Kidney epithelial cell (primary cell): Measurements from ENCODE around the gene P2RX3. TPM values are rescaled to one million over a fixed set of nuclear protein-coding genes. Genes with fewer than 3 reads are reported as not detected.
A peak's percentile ranks its signal among the peaks of the same experiment; 100 is the strongest.
"Not testable (repeated sequence)": the region's sequence is repeated elsewhere in the genome, so short reads cannot be mapped to it uniquely, and the experiment has no call there.

Experiments used
- DNase-seq: peaks from one replicate; pipeline ENCODE4 v3.0.0-alpha.2; 2010; ENCODE audit warnings: low read depth
- H3K27me3 ChIP-seq: 2 replicates; pipeline ENCODE4 v1.6.0; 2011; ENCODE audit warnings: low read length; ENCODE audit not compliant: control insufficient read depth, insufficient read depth
- H3K36me3 ChIP-seq: 2 replicates; pipeline ENCODE4 v1.5.1; 2011; ENCODE audit warnings: low read length; ENCODE audit not compliant: control insufficient read depth, insufficient read depth
- H3K4me3 ChIP-seq: 2 replicates; pipeline ENCODE4 v1.5.1; 2011; ENCODE audit warnings: low read depth, mild to moderate bottlenecking, control low read depth, low read length
- CTCF ChIP-seq: IDR thresholded peaks from 2 replicates; pipeline ENCODE4 v1.5.1; 2011; ENCODE audit warnings: mild to moderate bottlenecking, moderate library complexity, low read length, control low read depth, inconsistent platforms; ENCODE audit not compliant: insufficient read depth, poor library complexity, severe bottlenecking
- total RNA-seq: library from RNA; depleted of rRNA; stranded (reverse); fragments of >200 nt; gene quantifications from 2 replicates; pipeline ENCODE4 v1.2.3, GENCODE V29; 2015

P2RX3 gene
- total RNA-seq, 1 donor from 2014 or later: not detected

- DNase-seq: no peak
- no peak for TF ChIP-seq CTCF
- H3K36me3 ChIP-seq: no peaks in the 10 kb centered on the region
- H3K4me3 ChIP-seq: peak within 1 kb of the TSS; percentile 86
- peaks cover 3% of the 10 kb centered on the region for H3K27me3 ChIP-seq
Measured at GRCh38 chr11:57335343-57336110, 2.6 kb upstream of the P2RX3 start, which contains the start of gene SSRP1. Gene SSRP1, minus strand, starts transcription at chr11:57335892. Its CDS starts 771 bp downstream, at chr11:57335121.

- no peak for DNase-seq
- no peak for TF ChIP-seq CTCF
- H3K27me3 ChIP-seq: peaks cover 6% of the 10 kb centered on the region
- H3K4me3 ChIP-seq: peak overlapping the region; percentile 86
- H3K36me3 ChIP-seq: no peaks in the 10 kb centered on the region
Measured at GRCh38 chr11:57336111-57336666, 2.0 kb upstream of the P2RX3 start.

GRCh38 chr11:57336856-57337255 is 1.3 kb upstream of the P2RX3 start:
- DNase-seq, H3K36me3 ChIP-seq, H3K4me3 ChIP-seq, H3K27me3 ChIP-seq: not testable (repeated sequence)

- H3K27me3 ChIP-seq: peaks cover 6% of the 10 kb centered on the region
- no peak overlapping the region for H3K4me3 ChIP-seq
- DNase-seq: no peak
- H3K36me3 ChIP-seq: no peaks in the 10 kb centered on the region
- TF ChIP-seq CTCF: no peak
Measured at GRCh38 chr11:57339328-57339727, 1.2 kb downstream of the P2RX3 start.

- H3K27me3 ChIP-seq: peaks cover 6% of the 10 kb centered on the region
- TF ChIP-seq CTCF: peak; percentile 33
- DNase-seq: no peak
- no peaks in the 10 kb centered on the region for H3K36me3 ChIP-seq
- no peak overlapping the region for H3K4me3 ChIP-seq
Measured at GRCh38 chr11:57340039-57340615, 2.0 kb downstream of the P2RX3 start.

GRCh38 chr11:57341250-57341808 is 3.2 kb downstream of the P2RX3 start:
- no peak for DNase-seq
- Histone ChIP-seq H3K4me3 (no peak overlapping the region), H3K27me3 (peaks cover 6% of the 10 kb centered on the region), H3K36me3 (no peaks in the 10 kb centered on the region)
- no peak for TF ChIP-seq CTCF
